Stimulated activated CD4-positive, alpha-beta T cell treated with anti-CD3 and anti-CD28 coated beads, Interleukin-15, amount 100 ng/mL, for 24 hours (primary cell): ENCODE results near the gene KLRC3.
A peak's percentile ranks its signal among the peaks of the same experiment; 100 is the strongest.
"Not testable (repeated sequence)": the region's sequence is repeated elsewhere in the genome, so short reads cannot be mapped to it uniquely, and the experiment has no call there.

Experiments
- DNase-seq: peaks from one replicate; pipeline ENCODE4 v3.0.0-alpha.2; 2020

KLRC3 gene

DNA sequence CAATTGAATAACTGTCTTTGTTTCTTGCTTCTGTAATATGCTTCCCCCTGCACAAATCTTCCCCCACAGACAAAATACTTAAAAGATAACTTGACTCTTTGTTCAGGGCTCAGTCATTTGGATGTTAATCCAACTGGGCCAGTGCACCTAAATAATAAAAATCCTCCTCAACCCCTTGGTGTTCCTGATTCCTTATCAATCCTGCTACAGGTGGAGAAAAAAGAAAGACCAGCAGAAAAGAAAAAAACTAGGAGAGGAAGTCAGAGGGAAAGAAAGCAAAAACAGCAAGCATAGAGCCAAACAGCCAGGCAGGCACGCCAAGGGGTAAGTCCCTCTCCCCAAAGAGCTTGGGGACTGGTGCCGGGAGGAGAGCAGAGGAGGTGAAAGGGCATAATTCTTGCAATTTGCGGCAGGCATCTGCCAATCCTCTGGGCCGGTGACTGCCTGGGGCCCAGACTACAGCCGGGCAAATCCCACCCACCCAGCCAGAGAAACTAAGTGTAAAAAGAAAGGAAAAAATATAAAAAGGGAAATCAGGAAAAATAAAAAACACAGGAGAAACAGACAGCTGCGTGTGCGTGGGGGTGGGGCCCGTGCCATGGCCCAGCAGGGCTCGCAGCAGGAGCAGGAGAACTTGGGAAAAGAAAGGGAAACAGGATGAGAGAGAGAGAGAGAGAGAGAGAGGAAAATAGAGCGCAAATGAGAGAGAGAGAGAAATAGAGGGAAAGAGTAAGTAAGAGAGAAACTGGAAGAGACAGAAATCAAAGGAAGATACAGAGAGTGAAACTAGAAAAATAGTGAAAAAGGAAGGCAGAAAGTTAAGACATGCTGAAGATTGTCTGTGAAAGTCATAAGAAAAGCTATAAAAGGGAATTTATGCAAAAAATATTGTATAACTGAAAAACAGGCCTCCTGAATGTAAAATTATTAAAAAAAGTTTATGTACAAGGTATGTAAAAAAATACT, 51.9 kb downstream of the KLRC3 start:
- no peak for DNase-seq

DNA sequence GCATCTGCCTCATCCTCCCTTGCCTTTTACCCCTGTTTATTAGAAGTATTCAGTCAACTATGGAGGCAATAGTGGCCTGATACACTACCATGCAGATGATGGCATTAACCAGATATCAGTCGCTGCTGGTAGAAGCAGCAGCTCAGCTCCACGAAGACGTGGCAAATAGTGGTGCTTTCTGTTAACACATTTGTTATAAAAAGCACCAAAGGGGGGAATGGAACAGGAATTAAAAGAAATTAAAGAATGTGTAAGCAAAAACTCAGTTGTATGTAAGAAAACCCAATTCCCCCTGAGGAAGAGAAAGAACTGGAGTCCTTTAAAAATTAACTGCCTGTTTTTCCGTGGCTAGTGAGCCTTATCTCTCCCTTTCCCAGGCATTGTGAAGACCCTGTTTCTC, 52.7 kb downstream of the KLRC3 start:
- not testable (repeated sequence) for DNase-seq

DNA sequence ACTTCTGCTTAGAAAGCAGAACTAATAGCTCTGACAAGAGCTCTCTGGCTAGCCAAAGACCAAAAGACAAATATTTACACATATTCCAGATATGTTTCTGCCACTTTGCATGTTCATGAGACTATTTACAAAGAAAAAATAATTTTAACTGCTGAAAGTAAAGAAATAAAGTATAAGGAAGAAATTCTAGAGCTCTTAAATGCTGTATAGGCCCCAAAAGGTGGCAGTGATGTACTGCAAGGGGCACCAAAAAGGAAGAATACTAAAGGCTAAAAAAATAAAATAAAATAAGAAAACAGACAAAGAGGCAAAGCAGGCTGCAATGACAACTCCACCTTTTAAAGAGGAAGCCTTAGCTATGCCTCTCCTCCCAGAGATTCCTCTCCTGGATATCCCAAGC, 53.5 kb downstream of the KLRC3 start:
- no peak for DNase-seq

DNA sequence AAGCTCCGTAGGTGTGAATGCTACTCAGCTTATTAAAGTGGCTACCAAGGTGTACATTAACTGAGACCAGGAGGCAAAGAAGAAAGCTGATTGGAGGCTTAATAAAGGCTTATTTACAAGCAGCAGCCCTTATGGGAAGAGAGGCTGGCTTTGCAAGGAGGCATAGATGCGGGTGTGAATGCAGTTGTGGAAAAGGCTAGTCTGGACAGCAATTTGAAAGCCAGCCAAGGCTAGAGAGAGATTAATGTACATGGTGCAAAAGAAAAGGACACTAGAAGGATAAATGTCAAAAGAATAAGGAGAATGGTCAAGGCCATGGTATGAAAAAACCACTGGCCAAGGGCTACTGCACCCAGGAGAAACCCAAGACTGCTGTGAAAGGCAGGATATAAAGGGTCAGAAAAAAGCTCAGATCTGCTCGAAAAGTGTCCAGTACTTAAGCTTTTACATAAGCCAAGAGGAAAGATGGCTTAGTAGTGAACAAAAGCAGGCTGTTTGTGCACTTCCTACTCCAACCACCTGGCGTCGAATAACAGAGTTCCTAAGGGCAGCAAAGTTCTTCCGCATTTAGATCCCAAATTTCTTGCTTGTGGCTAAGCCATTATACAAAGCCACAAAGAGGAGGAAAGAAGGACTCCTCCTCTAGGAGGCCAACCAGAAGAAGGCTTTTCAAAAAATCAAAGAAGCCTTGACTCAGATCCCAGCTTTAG, 54.5 kb downstream of the KLRC3 start:
- DNase-seq, result no peak

DNA sequence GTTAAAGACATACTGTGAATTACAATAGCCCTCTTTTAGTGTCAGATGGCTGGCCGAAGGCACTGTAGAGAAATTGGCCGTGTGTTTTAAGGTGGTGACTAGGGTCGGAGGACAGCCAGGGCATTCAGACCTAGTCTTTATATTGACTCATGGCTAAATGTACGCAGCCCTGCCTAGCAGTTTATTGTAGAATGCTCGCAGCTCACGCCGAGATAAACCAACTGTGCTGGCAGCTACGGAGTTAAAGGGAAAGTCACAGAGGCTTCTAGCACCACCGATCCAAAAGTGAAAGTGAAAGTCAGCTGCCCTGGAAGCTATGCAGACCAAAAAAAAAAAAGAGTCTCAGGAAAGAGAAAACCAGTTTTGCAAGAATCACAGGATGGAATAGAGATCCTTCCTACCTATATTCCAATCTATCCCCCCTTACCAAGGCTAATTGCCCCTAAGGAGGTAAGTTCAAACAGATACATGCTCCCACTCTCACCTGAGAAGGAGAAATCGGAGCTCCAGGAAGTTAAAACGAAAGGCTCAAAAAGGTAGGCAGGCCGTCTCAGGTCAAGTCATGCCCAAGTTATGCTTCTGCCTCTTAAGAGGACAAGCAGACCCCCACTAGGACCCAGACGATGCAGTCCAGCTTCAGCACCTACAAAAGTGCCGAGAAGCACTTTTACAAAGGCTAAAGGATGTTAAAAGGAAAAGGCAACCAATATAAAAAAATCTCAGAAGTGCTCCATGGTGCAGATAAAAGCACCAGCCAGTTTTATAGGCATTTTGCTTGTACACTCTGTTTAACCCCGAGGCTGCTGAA, 55.4 kb downstream of the KLRC3 start:
- peak; percentile 61 for DNase-seq

DNA sequence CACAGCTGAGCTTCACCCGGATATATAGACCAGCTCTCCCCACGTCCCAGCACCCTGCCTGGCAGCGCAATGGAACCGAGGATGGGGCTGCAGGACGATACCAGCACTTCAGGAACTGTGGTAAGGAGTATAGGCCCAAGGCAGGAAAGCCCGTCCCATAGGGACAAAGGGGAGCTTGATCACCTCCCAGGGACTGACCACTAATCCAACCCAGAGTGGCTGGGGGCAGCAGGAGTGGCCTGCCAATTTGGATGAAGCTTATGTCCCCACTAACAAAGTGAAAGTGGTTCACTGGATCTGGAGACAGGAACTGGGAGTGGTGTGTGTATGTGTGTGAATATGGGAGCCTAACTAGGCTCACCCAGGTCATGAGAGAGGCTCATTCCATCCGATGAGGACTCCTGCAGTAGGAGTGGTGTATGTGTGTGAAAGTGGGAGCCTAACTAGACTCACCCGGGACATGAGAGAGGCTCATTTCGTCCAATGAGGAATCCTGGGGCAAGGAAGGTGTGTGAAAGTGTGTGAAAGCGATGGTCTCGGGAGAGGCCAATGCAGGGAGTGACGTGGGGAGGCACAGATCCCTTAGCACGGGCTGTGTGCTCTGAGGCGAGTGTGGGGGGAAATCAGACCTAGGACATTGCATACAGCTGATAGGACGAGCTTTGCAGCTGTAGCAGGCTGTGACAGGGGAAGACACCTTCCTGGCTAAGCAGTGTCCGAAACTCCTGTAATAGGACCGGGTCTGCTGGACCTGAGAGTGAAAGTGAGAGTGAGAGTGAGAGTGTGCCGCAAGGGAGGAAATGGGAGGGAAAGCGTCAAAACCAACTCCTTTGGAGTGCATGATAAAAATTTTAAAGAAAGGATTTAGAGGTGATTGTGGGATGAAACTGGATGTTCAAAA, 56.2 kb downstream of the KLRC3 start:
- peak; percentile 41 for DNase-seq

DNA sequence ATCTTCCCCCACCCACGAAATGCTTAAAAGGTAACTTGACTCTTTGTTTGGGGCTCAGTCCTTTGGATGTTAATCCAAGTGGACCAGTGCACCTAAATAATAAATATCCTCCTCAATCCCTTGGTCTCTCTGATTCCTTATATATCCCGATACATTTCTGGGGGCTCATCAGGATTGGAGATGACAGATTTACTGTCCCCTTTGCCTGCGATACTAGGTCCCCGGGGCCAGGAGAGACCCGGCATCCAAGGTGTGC, 56.8 kb downstream of the KLRC3 start:
- no peak for DNase-seq

DNA sequence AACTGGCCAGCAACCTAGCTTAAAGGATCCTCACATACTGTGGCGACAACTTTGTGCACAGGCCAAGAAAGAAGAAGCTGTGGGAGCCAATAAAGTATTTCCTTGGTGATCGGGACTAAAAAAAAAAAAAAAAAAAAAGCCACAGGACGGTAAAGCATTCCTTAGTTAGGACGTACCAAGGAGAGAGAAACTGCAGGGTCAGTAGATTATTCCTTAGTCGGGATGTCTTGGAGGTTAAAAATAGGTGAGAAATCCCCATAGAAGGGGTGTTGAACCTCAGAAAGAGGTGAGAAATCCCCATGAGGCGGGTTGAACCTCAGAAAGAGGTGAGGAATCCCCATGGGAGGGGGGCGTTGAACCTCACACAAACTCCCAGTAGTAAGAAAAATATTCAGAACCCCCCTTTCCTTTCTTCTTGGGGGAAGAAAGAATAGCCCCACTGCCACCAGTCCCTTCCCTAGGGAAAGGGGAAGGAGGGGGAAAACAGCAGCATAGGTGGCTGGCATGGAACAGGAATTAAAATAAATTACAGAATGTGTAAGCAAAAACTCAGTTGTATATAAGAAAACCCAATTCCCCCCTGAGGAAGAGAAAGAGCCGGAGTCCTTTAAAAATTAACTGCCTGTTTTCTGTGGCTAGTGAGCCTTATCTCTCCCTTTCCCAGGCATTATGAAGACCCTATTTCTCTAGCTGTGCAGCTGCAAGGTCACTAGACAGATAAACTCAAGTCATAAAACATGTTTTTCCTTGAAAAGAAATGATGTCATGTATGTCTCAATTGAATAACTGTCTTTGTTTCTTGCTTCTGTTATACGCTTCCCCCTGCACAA, 57.4 kb downstream of the KLRC3 start:
- DNase-seq, result no peak

DNA sequence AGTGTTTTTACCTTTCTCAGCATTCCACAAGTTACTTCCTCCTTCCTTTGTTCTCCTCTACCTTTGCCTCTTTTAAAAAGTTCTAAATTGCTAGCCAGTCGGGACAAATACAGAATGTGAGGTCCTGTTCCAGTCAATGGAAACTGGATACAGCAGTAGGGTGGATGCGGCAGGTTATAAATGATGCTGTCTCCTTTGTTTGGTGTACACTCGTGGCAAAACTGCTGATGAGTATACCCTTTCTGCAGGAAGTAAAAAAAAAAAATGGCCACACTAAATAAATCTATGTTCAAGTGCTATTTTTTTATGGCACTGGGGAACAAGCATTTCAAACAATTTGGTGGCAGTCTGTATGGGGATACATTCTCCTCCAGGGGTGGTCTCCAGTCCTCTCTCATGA, 58.1 kb downstream of the KLRC3 start:
- DNase-seq, result no peak
